Measurements from ENCODE around the gene TANC1.

DNA sequence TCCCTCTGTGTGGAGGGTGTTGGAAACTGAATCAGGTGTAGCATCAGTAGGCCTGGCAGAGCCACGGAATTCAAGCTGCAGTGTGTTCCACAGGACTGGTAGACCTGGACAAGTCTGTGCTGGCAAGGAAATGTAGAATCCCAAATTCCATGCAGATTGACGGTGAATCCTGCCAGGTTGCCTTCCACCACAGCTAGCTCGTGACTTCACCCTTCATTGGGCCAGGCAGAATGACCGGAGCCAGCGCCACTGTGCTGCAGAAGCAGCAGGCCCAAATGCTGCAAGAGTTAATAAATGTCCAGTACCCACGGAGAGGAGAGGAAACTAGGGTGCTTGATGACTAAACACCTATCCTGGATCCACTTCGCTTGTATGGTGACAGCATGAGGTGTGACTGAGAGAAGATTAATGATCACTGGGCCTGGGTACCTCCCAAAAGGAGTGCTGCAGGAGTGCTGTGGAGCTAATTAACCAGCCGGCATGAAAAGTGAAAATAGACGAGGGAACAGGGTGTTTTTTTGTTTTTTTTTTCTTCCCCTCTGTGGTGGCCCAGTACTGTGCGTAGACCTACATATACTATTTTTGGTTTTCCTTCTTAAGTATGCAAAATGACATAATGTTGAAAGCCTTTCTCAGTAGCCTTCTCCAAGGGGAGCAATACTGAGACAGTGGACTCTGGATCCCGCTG, 122.2 kb downstream of the TANC1 start:
- TF ChIP-seq, protein P1, sequence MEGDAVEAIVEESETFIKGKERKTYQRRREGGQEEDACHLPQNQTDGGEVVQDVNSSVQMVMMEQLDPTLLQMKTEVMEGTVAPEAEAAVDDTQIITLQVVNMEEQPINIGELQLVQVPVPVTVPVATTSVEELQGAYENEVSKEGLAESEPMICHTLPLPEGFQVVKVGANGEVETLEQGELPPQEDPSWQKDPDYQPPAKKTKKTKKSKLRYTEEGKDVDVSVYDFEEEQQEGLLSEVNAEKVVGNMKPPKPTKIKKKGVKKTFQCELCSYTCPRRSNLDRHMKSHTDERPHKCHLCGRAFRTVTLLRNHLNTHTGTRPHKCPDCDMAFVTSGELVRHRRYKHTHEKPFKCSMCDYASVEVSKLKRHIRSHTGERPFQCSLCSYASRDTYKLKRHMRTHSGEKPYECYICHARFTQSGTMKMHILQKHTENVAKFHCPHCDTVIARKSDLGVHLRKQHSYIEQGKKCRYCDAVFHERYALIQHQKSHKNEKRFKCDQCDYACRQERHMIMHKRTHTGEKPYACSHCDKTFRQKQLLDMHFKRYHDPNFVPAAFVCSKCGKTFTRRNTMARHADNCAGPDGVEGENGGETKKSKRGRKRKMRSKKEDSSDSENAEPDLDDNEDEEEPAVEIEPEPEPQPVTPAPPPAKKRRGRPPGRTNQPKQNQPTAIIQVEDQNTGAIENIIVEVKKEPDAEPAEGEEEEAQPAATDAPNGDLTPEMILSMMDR (IDR thresholded peaks at IDR 0.05) = no peak
- no peak for TF ChIP-seq POLR2A (IDR thresholded peaks at IDR 0.05)

Data from testis (tissue), 2 donors.